DOHH2 (cell line): ENCODE measurements around the gene DUSP10.

Experiments used
- H3F3A ChIP-seq: fragments of 200-600 bp; sonication (generic), shearing (Covaris generic); 2 replicates; pipeline ENCODE4 v1.6.0; 2016; ENCODE audit warnings: antibody characterized with exemption, mild to moderate bottlenecking; ENCODE audit not compliant: control insufficient read depth, insufficient read depth
- H3K27ac ChIP-seq: fragments of 200-600 bp; sonication (generic); 2 replicates; pipeline ENCODE4 v1.5.1; 2014; ENCODE audit warnings: low read depth, mild to moderate bottlenecking, low read length, moderate library complexity
- H3K27me3 ChIP-seq: fragments of 200-600 bp; sonication (generic); 2 replicates; pipeline ENCODE4 v1.6.1; 2014; ENCODE audit warnings: mild to moderate bottlenecking, low read length, mixed read lengths; ENCODE audit not compliant: control insufficient read depth
- H3K36me3 ChIP-seq: fragments of 200-600 bp; sonication (generic); 2 replicates; pipeline ENCODE4 v1.6.1; 2014; ENCODE audit warnings: mild to moderate bottlenecking, low read length, moderate library complexity, mixed read lengths; ENCODE audit not compliant: control insufficient read depth
- H3K4me1 ChIP-seq: fragments of 200-600 bp; sonication (generic); 2 replicates; pipeline ENCODE4 v1.6.1; 2014; ENCODE audit warnings: mild to moderate bottlenecking, low read length, mixed read lengths; ENCODE audit not compliant: control insufficient read depth
- H3K4me2 ChIP-seq: fragments of 200-600 bp; sonication (generic); 2 replicates; pipeline ENCODE4 v1.6.0; 2014; ENCODE audit warnings: mild to moderate bottlenecking, low read length, moderate library complexity
- H3K4me3 ChIP-seq: fragments of 200-600 bp; sonication (generic); 2 replicates; pipeline ENCODE4 v1.5.1; 2014; ENCODE audit warnings: mild to moderate bottlenecking, low read length, mixed read lengths
- H3K79me2 ChIP-seq: fragments of 200-600 bp; sonication (generic); 2 replicates; pipeline ENCODE4 v1.6.1; 2014; ENCODE audit warnings: mild to moderate bottlenecking, low read length, mixed read lengths; ENCODE audit not compliant: control insufficient read depth
- H3K9me2 ChIP-seq: fragments of 200-600 bp; sonication (generic); replicated peaks from 2 replicates; pipeline ENCODE4 v1.6.1; 2014; ENCODE audit warnings: mild to moderate bottlenecking, low read length, mixed read lengths; ENCODE audit not compliant: control insufficient read depth
- H3K9me3 ChIP-seq: fragments of 200-600 bp; sonication (generic); 2 replicates; pipeline ENCODE4 v1.6.1; 2014; ENCODE audit warnings: antibody characterized with exemption, low read length, mixed read lengths; ENCODE audit not compliant: control insufficient read depth, insufficient read depth
- H4K20me1 ChIP-seq: fragments of 200-600 bp; sonication (generic); 2 replicates; pipeline ENCODE4 v1.6.0; 2014; ENCODE audit warnings: low read depth, mild to moderate bottlenecking, antibody characterized with exemption, low read length, moderate library complexity; ENCODE audit not compliant: control insufficient read depth, insufficient read depth
- CTCF ChIP-seq: fragments of 200-600 bp; sonication (generic); IDR thresholded peaks from one replicate; pipeline ENCODE4 v1.5.1; 2014; ENCODE audit warnings: antibody characterized with exemption, mild to moderate bottlenecking, low read depth, low read length; ENCODE audit not compliant: poor library complexity, severe bottlenecking
- EZH2phosphoT487 ChIP-seq: fragments of 200-600 bp; sonication (generic); IDR thresholded peaks from 2 replicates; pipeline ENCODE4 v1.6.1; 2017; ENCODE audit warnings: borderline replicate concordance, mild to moderate bottlenecking, antibody characterized with exemption, low read length, moderate library complexity, mixed read lengths

Gene DUSP10

DNA sequence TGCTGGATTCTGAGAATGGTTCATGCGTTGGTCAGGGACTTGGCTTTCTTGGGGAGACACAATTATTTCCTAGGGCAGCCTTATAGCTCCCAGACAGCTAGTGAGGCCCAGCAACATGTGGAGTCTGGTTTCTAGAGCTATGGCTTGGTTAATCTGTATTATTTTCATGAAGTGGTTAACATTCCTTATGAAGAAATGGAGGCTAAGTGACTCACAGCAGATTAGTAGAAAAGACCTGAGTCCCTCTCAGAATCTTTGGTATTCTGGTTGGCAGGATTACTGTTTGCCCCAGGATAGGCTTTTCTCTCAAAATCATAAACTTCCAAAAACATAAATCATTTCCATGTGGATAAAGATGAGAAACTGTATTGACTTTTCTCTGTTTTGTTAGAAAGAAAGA is 42.3 kb downstream of the DUSP10 start:
- Histone ChIP-seq H3F3A (no peaks in the 10 kb centered on the region), H3K4me2 (no peak overlapping the region), H4K20me1 (no peaks in the 10 kb centered on the region), H3K36me3 (no peaks in the 10 kb centered on the region), H3K4me3 (no peak overlapping the region), H3K4me1 (no peaks in the 10 kb centered on the region), H3K27ac (no peak overlapping the region), H3K27me3 (no peaks in the 10 kb centered on the region), H3K9me2 (no peaks in the 10 kb centered on the region; the same call in 1 of the 2 replicates), H3K9me3 (no peaks in the 10 kb centered on the region), H3K79me2 (no peaks in the 10 kb centered on the region)
- no peak for TF ChIP-seq EZH2phosphoT487
- TF ChIP-seq CTCF = no peak

DNA sequence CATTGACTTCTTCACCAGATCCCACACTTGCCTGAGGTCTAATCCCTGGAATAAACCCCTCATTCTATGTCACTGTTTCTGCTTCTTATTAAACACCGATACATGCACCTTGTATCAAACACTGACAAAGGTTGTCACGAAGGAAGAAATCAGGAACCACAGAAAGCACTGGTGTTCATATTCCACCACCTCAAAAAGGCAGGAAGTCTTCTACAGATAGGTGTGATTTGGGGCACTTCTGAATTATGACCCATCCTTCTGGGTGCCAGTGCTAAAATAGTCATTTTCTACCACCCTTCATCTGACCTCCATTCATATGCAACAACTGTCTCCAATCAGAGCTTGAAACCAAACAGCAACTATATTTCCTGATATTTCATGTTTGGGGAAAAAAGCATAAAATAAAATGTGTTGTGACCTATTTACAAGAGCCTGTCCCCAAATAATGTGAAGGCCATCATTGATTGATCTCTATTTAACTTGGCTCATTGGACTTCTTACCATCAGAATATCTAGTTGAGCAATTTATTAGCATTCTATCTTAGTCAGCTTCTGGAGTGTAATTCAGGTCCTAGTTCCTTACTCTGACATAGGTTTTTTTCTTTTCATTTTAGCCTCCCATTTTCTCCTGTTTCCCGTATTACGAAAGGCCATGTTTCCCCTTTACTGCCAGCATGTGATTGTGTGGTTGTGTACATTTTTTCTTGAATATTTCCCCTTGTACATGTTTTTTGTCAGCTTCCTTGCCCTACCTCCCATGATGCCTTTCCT is 43.1 kb downstream of the DUSP10 start:
- Histone ChIP-seq H3K4me3 (no peak overlapping the region), H3K9me2 (no peaks in the 10 kb centered on the region; the same call in 1 of the 2 replicates), H3F3A (no peaks in the 10 kb centered on the region), H3K79me2 (no peaks in the 10 kb centered on the region), H3K4me2 (no peak overlapping the region), H3K36me3 (no peaks in the 10 kb centered on the region), H3K4me1 (no peaks in the 10 kb centered on the region), H3K27ac (no peak overlapping the region), H3K27me3 (no peaks in the 10 kb centered on the region), H3K9me3 (no peaks in the 10 kb centered on the region), H4K20me1 (no peaks in the 10 kb centered on the region)
- TF ChIP-seq CTCF (no peak), EZH2phosphoT487 (no peak)

GRCh38 chr1:221697923-221698425 is 43.9 kb downstream of the DUSP10 start:
- Histone ChIP-seq H3F3A (no peaks in the 10 kb centered on the region), H3K27me3 (no peaks in the 10 kb centered on the region), H3K36me3 (no peaks in the 10 kb centered on the region), H3K27ac (no peak overlapping the region), H3K4me2 (no peak overlapping the region), H4K20me1 (no peaks in the 10 kb centered on the region), H3K9me2 (no peaks in the 10 kb centered on the region; the same call in 1 of the 2 replicates), H3K4me3 (no peak overlapping the region), H3K4me1 (no peaks in the 10 kb centered on the region), H3K9me3 (no peaks in the 10 kb centered on the region), H3K79me2 (no peaks in the 10 kb centered on the region)
- TF ChIP-seq CTCF (no peak), EZH2phosphoT487 (no peak)
